Adipocyte (in vitro differentiated cells): ENCODE data around the gene GLIPR1.
A peak's percentile ranks its signal among the peaks of the same experiment; 100 is the strongest.
"Not testable (repeated sequence)": the region's sequence is repeated elsewhere in the genome, so short reads cannot be mapped to it uniquely, and the experiment has no call there.

Source experiments
- DNase-seq: peaks from one replicate; pipeline ENCODE4 v3.0.0-alpha.2; 2015; ENCODE audit warnings: low read depth
- H3K27me3 ChIP-seq: replicated peaks from 2 replicates; pipeline ENCODE4 v1.7.0; 2013; ENCODE audit warnings: mild to moderate bottlenecking, low read length, moderate library complexity; ENCODE audit not compliant: control insufficient read depth, insufficient read depth
- H3K36me3 ChIP-seq: 2 replicates; pipeline ENCODE4 v1.7.0; 2013; ENCODE audit warnings: low read length, mild to moderate bottlenecking, moderate library complexity; ENCODE audit not compliant: control insufficient read depth, insufficient read depth, severe bottlenecking
- H3K4me1 ChIP-seq: 2 replicates; pipeline ENCODE4 v1.7.0; 2013; ENCODE audit warnings: mild to moderate bottlenecking, low read length, moderate library complexity; ENCODE audit not compliant: control insufficient read depth, insufficient read depth
- H3K4me3 ChIP-seq: 2 replicates; pipeline ENCODE4 v1.7.0; 2013; ENCODE audit warnings: mild to moderate bottlenecking, low read length, moderate library complexity
- H3K9ac ChIP-seq: 2 replicates; pipeline ENCODE4 v1.7.0; 2013; ENCODE audit warnings: mild to moderate bottlenecking, low read length, moderate library complexity
- H3K9me3 ChIP-seq: 2 replicates; pipeline ENCODE4 v1.7.0; 2013; ENCODE audit warnings: mild to moderate bottlenecking, low read length, moderate library complexity; ENCODE audit not compliant: control insufficient read depth

The GLIPR1 gene

DNA sequence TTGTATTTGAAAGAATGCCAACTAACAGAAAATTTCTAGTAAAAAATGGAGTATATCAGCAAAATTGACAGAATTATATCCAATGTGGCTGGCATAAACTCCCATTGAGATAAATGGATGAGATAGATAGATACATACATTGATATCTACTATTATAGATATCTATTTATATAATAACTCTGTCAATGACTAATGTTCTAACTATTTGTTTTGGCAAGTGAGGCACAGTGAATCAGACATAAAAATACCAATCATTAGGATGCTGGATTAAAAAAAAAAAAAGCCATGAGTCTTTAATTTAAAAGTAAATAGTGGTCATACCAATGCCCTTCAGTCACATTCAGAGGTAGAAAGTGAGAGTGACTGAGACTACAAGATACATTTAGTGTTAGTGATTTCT, 33.7 kb upstream of the GLIPR1 start:
- H3K4me1 ChIP-seq = peaks cover 17% of the 10 kb centered on the region
- H3K36me3 ChIP-seq = no peaks in the 10 kb centered on the region
- H3K9me3 ChIP-seq = no peaks in the 10 kb centered on the region
- H3K4me3 ChIP-seq = no peak overlapping the region
- H3K9ac ChIP-seq = no peak overlapping the region
- peak; percentile 55 for DNase-seq
- no peaks in the 10 kb centered on the region for H3K27me3 ChIP-seq

DNA sequence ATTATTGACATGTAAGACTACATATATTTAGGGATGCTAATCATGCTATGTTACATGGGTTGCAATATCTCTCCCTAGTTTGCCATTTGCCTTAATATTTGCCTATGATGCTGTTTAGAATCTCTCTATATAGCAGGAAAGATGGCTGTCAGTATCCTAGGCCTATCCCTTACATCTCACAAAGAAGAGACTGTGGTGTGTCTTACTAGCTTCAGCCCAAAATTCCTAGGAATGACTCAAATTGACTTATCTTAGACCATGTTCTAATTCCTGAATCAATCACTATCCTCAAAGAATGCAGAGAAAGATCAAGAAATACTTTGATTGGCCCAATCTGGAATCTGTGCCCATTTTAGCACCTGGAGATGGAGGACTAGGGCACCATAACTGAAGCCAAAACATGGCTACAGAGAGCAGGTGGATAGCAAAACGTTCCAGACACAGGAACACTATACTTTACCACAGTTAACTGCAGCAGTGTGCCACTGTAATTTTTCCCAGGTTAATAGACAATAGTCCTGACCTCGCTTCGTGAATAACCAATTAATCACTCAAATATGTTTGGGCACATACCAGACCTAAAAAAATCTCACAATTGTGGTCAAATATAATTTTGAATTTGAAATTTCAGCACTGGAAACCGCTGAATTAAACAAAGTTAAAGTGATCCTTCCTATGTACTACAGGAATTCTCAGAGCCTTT, 32.7 kb upstream of the GLIPR1 start:
- H3K4me3 ChIP-seq = no peak overlapping the region
- no peak for DNase-seq
- no peaks in the 10 kb centered on the region for H3K27me3 ChIP-seq
- no peaks in the 10 kb centered on the region for H3K9me3 ChIP-seq
- no peak overlapping the region for H3K9ac ChIP-seq
- peaks cover 17% of the 10 kb centered on the region for H3K4me1 ChIP-seq
- H3K36me3 ChIP-seq = no peaks in the 10 kb centered on the region

DNA sequence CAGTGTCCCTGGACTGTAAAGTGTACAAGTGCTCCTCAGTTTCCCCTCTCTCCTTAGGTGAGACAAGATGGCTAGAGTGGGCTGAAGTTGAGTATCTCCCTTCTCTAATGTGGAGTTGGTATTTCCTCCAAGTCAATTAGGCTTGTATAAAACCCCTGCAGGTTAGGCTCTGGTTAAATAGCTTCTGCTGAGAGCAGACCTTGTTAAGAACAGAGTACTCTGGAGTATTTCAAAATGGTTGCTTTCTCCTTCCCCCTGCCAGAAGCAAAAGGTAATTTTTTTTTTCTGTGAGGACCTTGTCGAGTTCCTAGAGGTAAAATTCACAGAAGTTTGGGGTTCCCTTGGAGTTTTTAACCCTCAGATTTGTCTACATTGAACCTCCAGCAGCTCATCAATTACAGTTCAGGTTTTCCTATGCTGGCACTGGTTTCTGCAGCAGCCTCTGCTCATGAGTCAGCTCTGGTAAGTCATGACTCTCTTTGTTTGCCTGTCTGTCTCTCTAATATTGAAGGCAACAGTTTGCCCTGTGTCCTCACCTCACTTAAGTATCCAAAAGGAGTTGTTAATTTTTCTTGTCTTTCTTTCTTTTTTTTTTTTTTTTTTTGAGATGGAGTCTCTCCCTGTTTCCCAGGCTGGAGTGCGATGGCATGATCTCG, 27.8 kb upstream of the GLIPR1 start:
- H3K9me3 ChIP-seq = peaks cover 2% of the 10 kb centered on the region
- H3K4me1 ChIP-seq = no peaks in the 10 kb centered on the region
- no peaks in the 10 kb centered on the region for H3K27me3 ChIP-seq
- H3K9ac ChIP-seq = no peak overlapping the region
- no peaks in the 10 kb centered on the region for H3K36me3 ChIP-seq
- no peak overlapping the region for H3K4me3 ChIP-seq
- DNase-seq = peak; percentile 33

DNA sequence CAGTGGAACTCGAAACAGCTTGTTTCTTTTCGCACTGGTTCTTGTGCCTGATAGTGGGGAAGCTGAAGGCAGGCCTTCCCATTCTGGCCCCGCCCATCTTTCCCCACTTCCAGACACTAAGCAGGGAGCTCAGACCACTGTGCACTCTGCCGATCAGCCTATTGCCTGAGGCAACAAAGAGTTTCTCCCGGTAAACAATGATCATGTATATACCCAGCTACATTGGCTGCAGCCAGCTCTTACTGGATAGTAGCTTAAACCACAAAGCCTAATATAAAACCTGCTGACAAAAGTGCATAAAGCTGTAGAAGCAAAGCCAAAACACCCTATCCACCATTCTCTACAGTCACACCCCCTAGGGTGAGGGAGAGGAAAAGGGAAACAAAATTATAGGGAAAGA, 24.7 kb upstream of the GLIPR1 start:
- no peak for DNase-seq
- Histone ChIP-seq H3K36me3 (no peaks in the 10 kb centered on the region), H3K9ac (no peak overlapping the region), H3K4me3 (no peak overlapping the region), H3K9me3 (peaks cover 5% of the 10 kb centered on the region), H3K27me3 (no peaks in the 10 kb centered on the region), H3K4me1 (no peaks in the 10 kb centered on the region)

DNA sequence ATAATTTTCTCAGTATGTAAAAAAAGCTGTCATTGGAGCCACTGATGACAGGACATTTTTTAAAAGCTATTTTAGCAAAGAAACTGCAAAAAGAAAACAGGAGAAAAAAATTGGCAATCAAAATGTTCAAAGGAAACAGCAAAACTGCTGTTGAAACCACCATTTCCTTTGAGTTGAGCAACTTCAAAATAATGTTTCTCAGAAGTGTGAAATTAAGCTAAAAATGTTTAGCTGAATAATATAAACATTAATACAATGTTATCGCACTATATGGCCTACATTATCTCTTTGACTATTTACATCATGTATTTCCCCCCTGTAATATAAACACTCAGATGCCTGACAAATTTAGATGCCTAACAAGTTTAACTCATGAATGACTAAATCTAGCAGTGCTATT, 23.4 kb upstream of the GLIPR1 start:
- Histone ChIP-seq H3K9me3 (peaks cover 5% of the 10 kb centered on the region), H3K4me1 (no peaks in the 10 kb centered on the region), H3K4me3 (no peak overlapping the region), H3K36me3 (no peaks in the 10 kb centered on the region), H3K27me3 (no peaks in the 10 kb centered on the region), H3K9ac (no peak overlapping the region)
- no peak for DNase-seq

DNA sequence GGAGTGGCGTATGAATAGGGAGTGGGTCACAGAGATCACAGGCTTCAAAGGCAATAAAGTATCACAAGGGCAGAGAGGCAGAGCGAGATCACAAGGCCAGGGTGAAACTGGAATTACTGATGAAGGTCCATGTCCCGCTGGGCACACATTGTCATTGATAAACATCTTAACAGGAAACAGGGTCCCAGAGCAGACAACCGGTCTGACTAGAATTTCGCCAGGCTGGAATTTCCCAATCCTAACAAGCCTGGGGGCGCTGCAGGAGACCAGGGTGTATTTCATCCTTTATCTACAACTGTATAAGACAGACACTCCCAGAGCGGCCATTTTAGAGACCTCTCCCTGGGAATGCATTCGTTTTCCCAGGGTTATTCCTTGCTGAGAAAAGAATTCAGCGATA, 22.7 kb upstream of the GLIPR1 start:
- H3K4me3 ChIP-seq, H3K9ac ChIP-seq, H3K36me3 ChIP-seq, H3K9me3 ChIP-seq, DNase-seq, H3K4me1 ChIP-seq, H3K27me3 ChIP-seq: not testable (repeated sequence)

DNA sequence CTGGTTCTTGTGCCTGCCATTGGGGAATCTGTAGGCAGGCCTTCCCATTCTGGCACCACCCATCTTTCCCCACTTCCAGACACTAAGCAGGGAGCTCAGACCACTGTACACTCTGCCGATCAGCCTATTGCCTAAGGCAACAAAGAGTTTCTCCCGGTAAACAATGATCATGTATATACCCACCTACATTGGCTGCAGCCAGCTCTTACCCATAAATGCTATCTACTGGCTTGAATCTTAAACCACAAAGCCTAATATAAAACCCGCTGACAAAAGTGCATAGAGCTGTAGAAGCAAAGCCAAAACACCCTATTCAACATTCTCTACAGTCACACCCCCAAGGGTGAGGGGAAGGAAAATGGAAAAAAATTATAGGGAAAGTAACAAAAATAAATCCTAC, 20.8 kb upstream of the GLIPR1 start:
- Histone ChIP-seq H3K9me3 (peaks cover 14% of the 10 kb centered on the region), H3K36me3 (no peaks in the 10 kb centered on the region), H3K4me3 (no peak overlapping the region), H3K4me1 (no peaks in the 10 kb centered on the region), H3K9ac (no peak overlapping the region), H3K27me3 (no peaks in the 10 kb centered on the region)
- DNase-seq = no peak

DNA sequence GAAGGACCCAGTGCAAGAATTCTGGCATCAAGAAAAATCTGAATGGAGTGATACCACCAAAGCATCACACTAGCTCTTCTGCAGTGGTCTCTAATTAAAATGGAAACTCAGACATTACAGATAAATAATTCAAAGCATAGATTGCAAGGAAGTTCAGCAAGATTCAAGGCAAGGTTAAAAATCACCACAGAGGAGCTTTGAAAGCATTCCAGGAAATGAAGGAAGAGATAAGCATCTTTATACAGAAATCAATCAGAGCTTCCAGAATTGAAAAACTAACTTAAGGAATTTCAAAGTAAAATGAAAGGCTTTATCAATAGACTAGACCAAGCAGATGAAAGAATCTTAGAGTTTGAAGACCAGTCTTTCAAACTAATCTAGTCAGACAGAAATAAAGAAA, 20.4 kb upstream of the GLIPR1 start:
- H3K4me1 ChIP-seq = no peaks in the 10 kb centered on the region
- peaks cover 18% of the 10 kb centered on the region for H3K9me3 ChIP-seq
- no peaks in the 10 kb centered on the region for H3K27me3 ChIP-seq
- H3K9ac ChIP-seq = no peak overlapping the region
- DNase-seq = no peak
- H3K4me3 ChIP-seq = no peak overlapping the region
- H3K36me3 ChIP-seq = no peaks in the 10 kb centered on the region

DNA sequence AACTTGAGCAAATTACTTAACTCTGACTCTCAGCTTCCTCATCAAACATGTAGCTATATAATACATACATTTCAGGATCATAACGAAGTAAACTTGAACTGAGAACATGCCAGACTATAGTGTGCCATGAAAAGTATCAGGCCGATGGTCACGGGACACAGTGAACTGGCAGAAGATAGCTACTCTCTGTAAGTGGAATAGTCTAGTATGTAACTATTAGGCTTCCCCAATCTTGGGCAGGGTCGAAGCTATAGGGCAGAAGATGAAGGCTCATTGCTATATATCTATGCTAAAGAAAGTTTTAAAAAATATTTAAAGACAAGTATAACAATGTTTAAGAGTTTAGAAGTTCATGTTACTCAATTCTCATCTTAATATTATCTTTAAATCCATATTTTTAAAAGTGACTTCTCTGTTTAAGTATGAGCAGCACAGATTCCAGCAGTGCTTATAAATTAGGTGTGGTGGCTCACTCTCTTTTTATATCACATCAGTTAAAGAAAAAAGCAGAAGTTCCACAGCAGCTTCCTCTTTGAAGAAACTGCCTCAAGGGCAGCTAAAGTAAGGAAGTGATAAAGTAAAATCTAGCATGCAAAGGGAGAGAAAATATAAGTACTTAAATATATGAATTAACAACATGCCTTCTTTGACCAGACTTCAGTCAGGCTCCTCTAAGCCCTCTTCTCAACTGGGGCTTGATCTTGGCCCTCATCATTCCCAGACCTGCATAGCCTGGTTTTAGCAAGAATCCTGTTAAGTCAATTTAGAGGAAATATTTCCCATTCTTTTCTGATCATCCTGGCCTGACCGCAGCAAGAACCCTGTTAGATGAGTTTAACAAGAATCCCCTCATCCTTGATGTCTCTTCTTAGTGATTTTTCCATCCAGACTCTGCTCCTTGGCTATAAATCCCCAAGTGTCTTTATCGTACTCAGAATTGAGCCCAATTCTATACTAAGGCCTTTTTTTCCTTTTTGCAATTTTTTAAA, 8.4 kb upstream of the GLIPR1 start:
- no peak for DNase-seq
- no peaks in the 10 kb centered on the region for H3K4me1 ChIP-seq
- H3K9me3 ChIP-seq = no peaks in the 10 kb centered on the region
- H3K27me3 ChIP-seq = no peaks in the 10 kb centered on the region
- H3K36me3 ChIP-seq = no peaks in the 10 kb centered on the region
- no peak overlapping the region for H3K4me3 ChIP-seq
- no peak overlapping the region for H3K9ac ChIP-seq

DNA sequence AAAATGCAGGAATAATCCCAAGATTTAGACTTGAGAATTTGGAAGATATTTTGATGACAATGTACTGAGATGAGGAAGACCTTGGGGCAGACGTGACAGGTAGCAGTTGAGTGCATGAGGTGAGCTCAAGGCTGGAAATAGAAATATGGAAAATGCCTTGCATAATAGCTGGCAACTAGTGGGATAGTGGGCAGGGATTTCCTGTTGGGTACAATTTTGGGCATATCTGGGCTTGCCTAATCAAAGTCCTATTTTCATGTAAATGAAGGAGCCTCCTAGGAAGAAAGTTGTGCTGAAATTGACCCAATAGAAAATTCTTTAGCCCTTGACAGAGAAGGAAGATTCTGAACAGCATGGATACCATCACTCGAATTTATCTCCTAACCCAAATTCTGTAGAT, 6.4 kb upstream of the GLIPR1 start:
- H3K27me3 ChIP-seq = no peaks in the 10 kb centered on the region
- peaks cover 11% of the 10 kb centered on the region for H3K4me1 ChIP-seq
- no peaks in the 10 kb centered on the region for H3K9me3 ChIP-seq
- DNase-seq = no peak
- no peaks in the 10 kb centered on the region for H3K36me3 ChIP-seq
- no peak overlapping the region for H3K4me3 ChIP-seq
- no peak overlapping the region for H3K9ac ChIP-seq

DNA sequence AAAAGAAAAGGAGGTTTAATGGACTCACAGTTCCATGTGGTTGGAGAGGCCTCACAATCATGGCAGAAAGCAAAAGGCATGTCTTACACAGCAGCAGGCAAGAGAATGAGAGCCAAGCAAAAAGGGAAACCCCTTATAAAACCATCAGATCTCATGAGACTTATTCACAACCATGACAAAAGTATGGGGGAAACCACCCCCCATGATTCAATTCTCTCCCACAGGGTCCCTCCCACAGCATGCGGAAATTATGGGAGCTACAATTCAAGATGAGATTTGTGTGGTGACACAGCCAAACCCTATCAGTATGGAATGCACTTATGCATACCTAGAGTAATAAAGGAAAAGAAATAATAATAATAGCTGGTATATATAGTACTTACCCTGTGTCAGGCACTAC, 4.5 kb upstream of the GLIPR1 start:
- Histone ChIP-seq H3K4me1 (peaks cover 22% of the 10 kb centered on the region), H3K9me3 (no peaks in the 10 kb centered on the region), H3K4me3 (no peak overlapping the region), H3K9ac (no peak overlapping the region), H3K36me3 (no peaks in the 10 kb centered on the region), H3K27me3 (no peaks in the 10 kb centered on the region)
- DNase-seq = no peak
